IPS DF 4.7 (cell line): ENCODE results near the gene CBY2.
"Not testable (repeated sequence)": the region's sequence is repeated elsewhere in the genome, so short reads cannot be mapped to it uniquely, and the experiment has no call there.

Experiments
- DNase-seq: peaks from one replicate; pipeline ENCODE4 v3.0.0-alpha.2; 2013; ENCODE audit warnings: low spot score; ENCODE audit errors: extremely low read depth

The CBY2 gene

DNA sequence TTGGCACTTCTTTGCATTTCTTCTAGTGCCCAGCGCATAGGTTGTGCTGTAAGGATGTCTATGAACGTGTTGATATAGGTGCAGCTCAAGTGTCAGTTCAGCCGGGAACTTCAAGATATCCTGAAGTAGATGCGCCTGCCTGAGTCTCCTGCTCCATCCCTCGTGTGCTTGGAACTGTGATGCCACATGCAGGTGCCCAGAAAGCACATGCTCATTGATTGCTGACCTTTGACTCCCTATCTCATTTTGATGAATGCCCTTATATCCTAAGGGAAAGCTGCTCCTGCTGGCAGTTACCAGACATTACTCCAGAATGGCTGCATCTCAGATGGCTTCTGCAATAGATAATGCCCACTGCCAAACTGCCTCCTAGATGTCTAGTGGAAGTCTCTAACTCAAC lies 40.9 kb downstream of the CBY2 start:
- no peak for DNase-seq

DNA sequence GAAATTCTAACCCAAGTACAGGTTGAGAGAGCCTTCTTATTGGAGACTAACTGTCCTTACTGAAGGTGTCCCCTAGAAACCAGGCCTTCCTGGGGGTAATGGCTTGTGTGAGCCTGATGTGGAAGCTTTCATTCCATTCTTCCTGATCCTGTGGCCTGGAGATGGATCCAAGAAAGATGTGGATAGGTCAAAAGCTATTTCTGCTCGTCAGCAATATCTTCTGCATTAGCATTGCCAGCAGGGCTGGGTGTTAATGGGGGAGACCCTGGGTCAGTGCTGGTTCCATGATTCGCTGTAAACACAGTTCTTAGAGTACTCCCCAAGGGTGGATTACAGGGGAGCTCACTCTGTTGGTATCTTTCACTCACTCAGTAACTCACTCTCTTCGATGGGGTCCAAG lies 42.9 kb downstream of the CBY2 start:
- no peak for DNase-seq

DNA sequence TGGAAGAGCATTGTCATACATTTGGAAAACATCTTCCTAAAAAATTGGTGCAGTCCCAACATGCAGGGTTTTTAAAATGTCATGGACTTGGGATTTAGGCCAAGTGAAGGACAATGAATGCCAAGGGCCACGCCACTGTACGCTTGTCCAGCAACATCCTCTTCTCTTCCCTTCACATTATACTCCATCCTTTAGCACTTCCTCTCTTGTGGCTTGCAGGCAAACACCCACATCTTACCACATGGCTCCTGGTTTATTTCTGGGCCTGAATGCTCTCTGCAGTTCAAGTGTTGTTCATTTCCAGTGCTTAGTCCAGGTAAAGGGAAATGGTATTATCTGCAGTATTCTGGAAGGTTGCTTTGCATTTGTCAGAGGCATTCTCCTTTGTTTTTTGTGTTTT lies 45.0 kb downstream of the CBY2 start:
- no peak for DNase-seq

GRCh38 chr13:45748941-45749759 lies 47.0 kb downstream of the CBY2 start:
- no peak for DNase-seq

DNA sequence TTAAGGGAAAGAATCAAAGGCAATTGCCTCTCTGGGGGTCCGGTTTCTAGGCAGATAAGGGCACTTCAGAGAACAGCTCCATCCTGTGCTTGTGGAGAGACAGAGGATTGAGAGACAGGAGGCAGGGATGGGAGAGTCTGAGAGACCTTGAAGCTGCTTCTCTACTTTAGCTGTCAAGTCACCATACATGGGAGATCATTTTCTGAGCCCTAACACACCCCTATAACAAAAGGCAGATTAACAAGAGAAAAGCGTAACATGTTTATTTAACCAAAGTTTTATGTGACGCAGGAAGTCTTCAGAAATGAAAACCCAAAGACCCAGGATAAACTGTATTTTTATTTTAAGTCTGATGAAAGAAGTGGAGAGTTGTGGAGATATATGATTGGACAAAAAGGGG lies 48.4 kb downstream of the CBY2 start:
- DNase-seq, result no peak

DNA sequence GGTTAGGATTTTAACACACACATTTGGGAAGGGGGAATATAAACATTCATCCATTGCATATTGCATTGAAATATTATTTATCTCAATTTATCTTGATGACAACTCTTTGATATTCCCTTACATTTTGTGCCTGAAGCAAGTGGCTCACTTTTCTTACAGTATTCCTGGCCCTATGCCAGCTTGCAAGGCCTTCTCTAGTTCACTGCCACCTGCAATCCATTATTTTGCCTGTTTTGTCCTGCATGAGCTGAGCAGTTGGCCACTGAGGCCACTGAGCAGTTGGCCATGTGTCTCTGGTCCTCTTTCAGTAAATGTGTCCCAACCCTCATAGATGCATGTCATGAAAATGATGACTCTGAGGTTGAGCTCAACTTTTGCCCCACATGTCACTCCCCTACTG lies 49.8 kb downstream of the CBY2 start:
- DNase-seq, result no peak

DNA sequence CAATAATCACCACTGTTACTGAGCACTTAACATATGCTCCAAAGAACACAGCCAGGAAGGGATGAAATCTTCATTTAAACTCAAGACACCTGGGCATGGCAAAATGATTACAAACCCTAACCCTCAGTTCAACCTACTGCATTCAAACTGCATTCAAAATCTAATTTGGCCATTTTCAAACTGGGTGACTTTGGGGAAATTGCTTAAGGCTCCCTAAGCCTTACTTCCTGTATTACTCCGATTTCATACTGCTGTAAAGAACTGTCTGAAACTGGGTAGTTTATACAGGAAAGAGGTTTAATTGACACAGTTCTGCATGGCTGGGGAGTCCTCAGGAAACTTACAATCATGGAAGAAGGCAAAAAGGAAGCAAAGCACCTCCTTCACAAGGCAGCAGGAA lies 50.4 kb downstream of the CBY2 start:
- no peak for DNase-seq

DNA sequence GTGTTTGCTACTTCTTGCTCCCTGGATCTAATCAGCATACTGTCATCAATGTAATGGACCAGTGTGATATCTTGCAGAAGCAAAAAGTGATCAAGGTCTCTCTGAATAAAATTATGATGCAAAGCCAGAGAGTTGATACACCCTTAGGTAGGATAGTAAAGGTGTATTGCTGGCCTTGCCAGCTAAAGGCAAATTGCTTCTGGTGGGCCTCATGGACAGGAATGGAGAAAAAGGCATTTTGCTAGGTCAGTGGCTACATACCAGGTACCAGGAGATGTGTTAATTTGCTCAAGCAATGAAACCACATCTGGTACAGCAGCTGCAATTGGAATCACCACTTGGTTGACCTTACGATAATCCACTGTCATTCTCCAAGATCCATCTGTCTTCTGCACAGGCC lies 54.4 kb downstream of the CBY2 start:
- not testable (repeated sequence) for DNase-seq

- not testable (repeated sequence) for DNase-seq
These were observed 55.5 kb downstream of the CBY2 start for GRCh38 chr13:45757589-45757988.

DNA sequence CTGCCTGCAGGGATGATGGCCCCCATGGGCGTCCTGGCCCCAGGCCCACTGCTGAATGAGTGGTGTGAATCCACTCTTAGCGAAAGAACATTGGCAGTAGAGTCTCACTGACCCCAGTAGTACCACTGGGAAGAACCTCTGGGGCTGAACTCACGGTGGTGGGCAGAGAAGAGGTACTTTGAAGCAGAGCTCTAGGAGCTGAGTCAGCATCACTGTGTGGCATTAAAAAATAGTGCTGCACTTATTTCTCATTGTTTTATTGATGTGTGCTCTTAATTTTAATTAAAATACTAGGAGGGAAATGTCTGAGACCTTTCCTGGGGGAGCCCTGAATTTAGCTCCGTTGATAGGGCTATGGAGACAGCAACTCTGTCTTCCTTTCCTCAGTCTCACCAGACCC lies 61.3 kb downstream of the CBY2 start:
- no peak for DNase-seq
